ENCODE data around the gene CLDN6. TPM values are rescaled to one million over a fixed set of nuclear protein-coding genes. Genes with fewer than 3 reads are reported as not detected.

CLDN6 gene
- total and polyA plus RNA-seq, 2 of the 13 experiments (the other 11 are each of a cell fraction or from before 2014, with no cell fraction given), result 5.9 to 7.6 TPM

DNA sequence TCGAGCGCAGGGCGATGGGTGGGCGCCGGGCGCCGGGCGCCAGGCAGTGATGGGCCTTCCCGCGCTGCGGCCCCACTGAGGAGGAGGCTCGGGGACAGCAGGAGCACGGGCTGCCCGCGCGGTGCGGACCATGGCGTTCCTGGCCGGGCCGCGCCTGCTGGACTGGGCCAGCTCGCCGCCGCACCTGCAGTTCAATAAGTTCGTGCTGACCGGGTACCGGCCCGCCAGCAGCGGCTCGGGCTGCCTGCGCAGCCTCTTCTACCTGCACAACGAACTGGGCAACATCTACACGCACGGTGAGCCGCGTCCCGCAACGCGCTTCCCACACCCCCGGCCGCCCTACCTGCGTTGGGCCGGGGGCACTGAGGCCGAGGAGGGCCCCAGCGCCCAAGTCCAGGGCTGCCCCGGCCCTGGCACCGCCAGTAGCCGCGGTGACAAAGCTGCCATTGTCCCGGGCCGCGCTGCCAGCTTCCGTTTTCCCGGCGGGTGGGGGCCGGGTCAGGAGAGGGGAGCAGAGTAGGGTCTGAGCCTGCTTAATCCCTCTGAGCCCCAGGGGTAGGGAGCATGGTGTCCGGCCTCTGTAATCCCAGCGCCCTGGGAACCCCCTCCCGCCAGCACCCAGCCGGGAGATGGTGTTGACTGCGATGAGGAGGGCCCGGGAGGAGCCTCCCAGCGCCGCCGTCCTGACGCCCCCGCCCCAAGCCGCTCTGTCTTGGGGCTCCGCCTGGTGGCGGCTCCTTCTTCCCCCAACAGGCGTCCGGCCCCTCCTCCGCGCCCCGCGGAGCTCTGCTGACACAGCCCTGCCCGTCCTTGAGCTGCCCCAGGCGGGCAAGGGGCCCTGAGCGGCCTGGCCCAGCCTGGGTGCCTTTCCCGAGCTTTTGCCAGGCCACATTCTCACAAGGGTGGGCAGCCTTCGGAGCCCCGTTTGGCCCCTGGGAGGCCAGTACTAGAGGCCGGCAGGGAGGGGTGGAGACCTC is 48.1 kb downstream of the CLDN6 start (continued):
- TF ChIP-seq, protein P1, sequence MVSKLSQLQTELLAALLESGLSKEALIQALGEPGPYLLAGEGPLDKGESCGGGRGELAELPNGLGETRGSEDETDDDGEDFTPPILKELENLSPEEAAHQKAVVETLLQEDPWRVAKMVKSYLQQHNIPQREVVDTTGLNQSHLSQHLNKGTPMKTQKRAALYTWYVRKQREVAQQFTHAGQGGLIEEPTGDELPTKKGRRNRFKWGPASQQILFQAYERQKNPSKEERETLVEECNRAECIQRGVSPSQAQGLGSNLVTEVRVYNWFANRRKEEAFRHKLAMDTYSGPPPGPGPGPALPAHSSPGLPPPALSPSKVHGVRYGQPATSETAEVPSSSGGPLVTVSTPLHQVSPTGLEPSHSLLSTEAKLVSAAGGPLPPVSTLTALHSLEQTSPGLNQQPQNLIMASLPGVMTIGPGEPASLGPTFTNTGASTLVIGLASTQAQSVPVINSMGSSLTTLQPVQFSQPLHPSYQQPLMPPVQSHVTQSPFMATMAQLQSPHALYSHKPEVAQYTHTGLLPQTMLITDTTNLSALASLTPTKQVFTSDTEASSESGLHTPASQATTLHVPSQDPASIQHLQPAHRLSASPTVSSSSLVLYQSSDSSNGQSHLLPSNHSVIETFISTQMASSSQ (IDR thresholded peaks at IDR 0.05; ENCODE audit: low read depth), result no peak
- TF ChIP-seq, protein P1 (CRISPR knock-in tag; IDR thresholded peaks at IDR 0.05; ENCODE audit: borderline replicate concordance), result no peak
- TF ChIP-seq ZNF264 (CRISPR knock-in tag; IDR thresholded peaks at IDR 0.05), result 0 out of 2 replicates have a peak, but pooled peaks have one; percentile 24
- TF ChIP-seq, protein P2, sequence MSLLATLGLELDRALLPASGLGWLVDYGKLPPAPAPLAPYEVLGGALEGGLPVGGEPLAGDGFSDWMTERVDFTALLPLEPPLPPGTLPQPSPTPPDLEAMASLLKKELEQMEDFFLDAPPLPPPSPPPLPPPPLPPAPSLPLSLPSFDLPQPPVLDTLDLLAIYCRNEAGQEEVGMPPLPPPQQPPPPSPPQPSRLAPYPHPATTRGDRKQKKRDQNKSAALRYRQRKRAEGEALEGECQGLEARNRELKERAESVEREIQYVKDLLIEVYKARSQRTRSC (CRISPR knock-in tag; IDR thresholded peaks at IDR 0.05; ENCODE audit: low read depth), result no peak
- peak; percentile 35 for TF ChIP-seq HNRNPLL (IDR thresholded peaks at IDR 0.05; ENCODE audit: low read depth, low read length, poor library complexity, severe bottlenecking)
- peak; percentile 57 for TF ChIP-seq ZFY (CRISPR knock-in tag; IDR thresholded peaks at IDR 0.05)
- no peak for TF ChIP-seq RFX1 (IDR thresholded peaks at IDR 0.05)
- TF ChIP-seq, protein P3, sequence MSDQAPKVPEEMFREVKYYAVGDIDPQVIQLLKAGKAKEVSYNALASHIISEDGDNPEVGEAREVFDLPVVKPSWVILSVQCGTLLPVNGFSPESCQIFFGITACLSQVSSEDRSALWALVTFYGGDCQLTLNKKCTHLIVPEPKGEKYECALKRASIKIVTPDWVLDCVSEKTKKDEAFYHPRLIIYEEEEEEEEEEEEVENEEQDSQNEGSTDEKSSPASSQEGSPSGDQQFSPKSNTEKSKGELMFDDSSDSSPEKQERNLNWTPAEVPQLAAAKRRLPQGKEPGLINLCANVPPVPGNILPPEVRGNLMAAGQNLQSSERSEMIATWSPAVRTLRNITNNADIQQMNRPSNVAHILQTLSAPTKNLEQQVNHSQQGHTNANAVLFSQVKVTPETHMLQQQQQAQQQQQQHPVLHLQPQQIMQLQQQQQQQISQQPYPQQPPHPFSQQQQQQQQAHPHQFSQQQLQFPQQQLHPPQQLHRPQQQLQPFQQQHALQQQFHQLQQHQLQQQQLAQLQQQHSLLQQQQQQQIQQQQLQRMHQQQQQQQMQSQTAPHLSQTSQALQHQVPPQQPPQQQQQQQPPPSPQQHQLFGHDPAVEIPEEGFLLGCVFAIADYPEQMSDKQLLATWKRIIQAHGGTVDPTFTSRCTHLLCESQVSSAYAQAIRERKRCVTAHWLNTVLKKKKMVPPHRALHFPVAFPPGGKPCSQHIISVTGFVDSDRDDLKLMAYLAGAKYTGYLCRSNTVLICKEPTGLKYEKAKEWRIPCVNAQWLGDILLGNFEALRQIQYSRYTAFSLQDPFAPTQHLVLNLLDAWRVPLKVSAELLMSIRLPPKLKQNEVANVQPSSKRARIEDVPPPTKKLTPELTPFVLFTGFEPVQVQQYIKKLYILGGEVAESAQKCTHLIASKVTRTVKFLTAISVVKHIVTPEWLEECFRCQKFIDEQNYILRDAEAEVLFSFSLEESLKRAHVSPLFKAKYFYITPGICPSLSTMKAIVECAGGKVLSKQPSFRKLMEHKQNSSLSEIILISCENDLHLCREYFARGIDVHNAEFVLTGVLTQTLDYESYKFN (CRISPR knock-in tag; conservative IDR thresholded peaks at IDR 0.05), result peak; percentile 27; the same call in 1 of the 2 replicates
- peak; percentile 67; the same call in 1 of the 2 replicates for TF ChIP-seq TBX2 (CRISPR knock-in tag; IDR thresholded peaks at IDR 0.05; ENCODE audit: borderline replicate concordance)
- peak; percentile 35; the same call in 1 of the 2 replicates for TF ChIP-seq PHF21A (CRISPR knock-in tag; IDR thresholded peaks at IDR 0.05)
- 0 out of 2 replicates have a peak, but pooled peaks have one; percentile 27 for TF ChIP-seq SIN3A (IDR thresholded peaks at IDR 0.05; ENCODE audit: borderline replicate concordance, low read depth, low read length)
- TF ChIP-seq, protein P4, sequence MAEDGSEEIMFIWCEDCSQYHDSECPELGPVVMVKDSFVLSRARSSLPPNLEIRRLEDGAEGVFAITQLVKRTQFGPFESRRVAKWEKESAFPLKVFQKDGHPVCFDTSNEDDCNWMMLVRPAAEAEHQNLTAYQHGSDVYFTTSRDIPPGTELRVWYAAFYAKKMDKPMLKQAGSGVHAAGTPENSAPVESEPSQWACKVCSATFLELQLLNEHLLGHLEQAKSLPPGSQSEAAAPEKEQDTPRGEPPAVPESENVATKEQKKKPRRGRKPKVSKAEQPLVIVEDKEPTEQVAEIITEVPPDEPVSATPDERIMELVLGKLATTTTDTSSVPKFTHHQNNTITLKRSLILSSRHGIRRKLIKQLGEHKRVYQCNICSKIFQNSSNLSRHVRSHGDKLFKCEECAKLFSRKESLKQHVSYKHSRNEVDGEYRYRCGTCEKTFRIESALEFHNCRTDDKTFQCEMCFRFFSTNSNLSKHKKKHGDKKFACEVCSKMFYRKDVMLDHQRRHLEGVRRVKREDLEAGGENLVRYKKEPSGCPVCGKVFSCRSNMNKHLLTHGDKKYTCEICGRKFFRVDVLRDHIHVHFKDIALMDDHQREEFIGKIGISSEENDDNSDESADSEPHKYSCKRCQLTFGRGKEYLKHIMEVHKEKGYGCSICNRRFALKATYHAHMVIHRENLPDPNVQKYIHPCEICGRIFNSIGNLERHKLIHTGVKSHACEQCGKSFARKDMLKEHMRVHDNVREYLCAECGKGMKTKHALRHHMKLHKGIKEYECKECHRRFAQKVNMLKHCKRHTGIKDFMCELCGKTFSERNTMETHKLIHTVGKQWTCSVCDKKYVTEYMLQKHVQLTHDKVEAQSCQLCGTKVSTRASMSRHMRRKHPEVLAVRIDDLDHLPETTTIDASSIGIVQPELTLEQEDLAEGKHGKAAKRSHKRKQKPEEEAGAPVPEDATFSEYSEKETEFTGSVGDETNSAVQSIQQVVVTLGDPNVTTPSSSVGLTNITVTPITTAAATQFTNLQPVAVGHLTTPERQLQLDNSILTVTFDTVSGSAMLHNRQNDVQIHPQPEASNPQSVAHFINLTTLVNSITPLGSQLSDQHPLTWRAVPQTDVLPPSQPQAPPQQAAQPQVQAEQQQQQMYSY (CRISPR knock-in tag; IDR thresholded peaks at IDR 0.05), result peak; percentile 24; the same call in 1 of the 2 replicates
- 0 out of 2 replicates have a peak, but pooled peaks have one; percentile 24 for TF ChIP-seq REPIN1 (CRISPR knock-in tag; IDR thresholded peaks at IDR 0.05; ENCODE audit: borderline replicate concordance, low read depth)
